GM06990 (cell line): ENCODE data around the gene RIPPLY3.

ENCODE experiments used
- DNase-seq: peaks from one replicate; pipeline ENCODE4 v3.0.0-alpha.2; 2011; ENCODE audit not compliant: insufficient read length; ENCODE audit errors: extremely low read depth
- H3K27me3 ChIP-seq: replicated peaks from 2 replicates; pipeline ENCODE4 v1.6.0; 2011; ENCODE audit warnings: low read length; ENCODE audit not compliant: control insufficient read depth, insufficient read depth
- H3K36me3 ChIP-seq: 2 replicates; pipeline ENCODE4 v1.5.1; 2011; ENCODE audit warnings: low read length; ENCODE audit not compliant: control insufficient read depth, insufficient read depth
- H3K4me3 ChIP-seq: replicated peaks from 2 replicates; pipeline ENCODE4 v1.5.1; 2011; ENCODE audit warnings: low read depth, mild to moderate bottlenecking, control low read depth, low read length
- CTCF ChIP-seq: IDR thresholded peaks from 2 replicates; pipeline ENCODE4 v1.5.1; 2011; ENCODE audit warnings: low read length, control low read depth, mild to moderate bottlenecking, inconsistent platforms; ENCODE audit not compliant: insufficient read depth, poor library complexity, severe bottlenecking

RIPPLY3 gene

DNA sequence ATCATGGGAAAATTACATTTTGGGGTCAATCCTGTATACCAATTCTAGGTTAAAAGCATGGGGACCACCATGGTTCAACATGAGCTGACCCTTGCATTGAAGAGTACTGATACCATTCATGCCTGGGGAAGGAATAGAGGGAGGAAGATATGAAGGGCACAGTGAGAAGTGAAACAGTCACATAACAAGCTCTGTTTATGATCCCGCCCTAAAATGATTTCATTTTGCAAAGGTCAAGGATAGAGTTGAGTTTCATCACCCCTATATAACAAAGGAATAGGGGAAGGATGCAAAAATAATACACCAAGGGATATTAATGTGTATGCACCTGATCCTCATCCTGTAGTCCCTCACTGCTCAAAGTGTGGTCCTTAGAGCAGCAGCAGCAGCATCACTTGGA is 37.5 kb upstream of the RIPPLY3 start:
- no peak for TF ChIP-seq CTCF
- DNase-seq: no peak
- Histone ChIP-seq H3K27me3 (no peaks in the 10 kb centered on the region), H3K4me3 (no peak overlapping the region), H3K36me3 (no peaks in the 10 kb centered on the region)

GRCh38 chr21:36973986-36974850 is 32.3 kb upstream of the RIPPLY3 start:
- no peak for TF ChIP-seq CTCF

GRCh38 chr21:36974851-36975192 is 31.7 kb upstream of the RIPPLY3 start:
- TF ChIP-seq CTCF: no peak
- H3K36me3 ChIP-seq: no peaks in the 10 kb centered on the region
- no peak overlapping the region for H3K4me3 ChIP-seq
- DNase-seq: no peak
- H3K27me3 ChIP-seq: no peaks in the 10 kb centered on the region

More at GRCh38 chr21:36973986-36974850, 32.3 kb upstream of the RIPPLY3 start:
- Histone ChIP-seq H3K27me3 (no peaks in the 10 kb centered on the region), H3K4me3 (no peak overlapping the region), H3K36me3 (no peaks in the 10 kb centered on the region)
- no peak for DNase-seq

DNA sequence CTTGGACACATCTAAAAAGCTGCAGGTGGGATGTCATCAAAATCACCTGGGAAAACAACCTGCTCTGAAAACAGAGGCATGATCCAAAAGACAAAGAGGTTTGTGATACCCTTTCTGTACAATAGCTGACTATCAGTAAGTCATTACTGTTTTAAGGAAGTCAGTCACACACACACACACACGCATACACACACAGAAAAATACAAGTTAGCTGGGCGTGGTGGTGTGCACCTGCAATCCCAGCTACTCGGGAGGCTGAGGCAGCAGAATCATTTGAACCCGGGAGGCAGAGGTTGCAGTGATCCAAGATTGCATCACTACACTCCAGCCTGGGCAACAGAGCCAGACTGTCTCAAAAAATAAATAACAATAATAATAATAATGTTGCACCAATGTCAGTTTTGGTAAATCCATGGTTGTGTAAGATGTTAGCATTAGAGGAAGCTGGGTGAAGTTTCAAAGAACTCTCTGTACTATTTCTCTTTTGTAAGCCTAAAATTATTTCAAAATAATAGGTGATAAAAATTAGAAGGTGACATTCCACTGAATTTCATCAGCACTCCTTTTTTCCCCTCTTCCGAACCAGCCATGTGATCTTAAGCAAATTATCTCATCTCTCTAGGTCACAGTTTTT is 30.2 kb upstream of the RIPPLY3 start:
- Histone ChIP-seq H3K36me3 (no peaks in the 10 kb centered on the region), H3K4me3 (no peak overlapping the region), H3K27me3 (no peaks in the 10 kb centered on the region)
- no peak for DNase-seq
- no peak for TF ChIP-seq CTCF

- Histone ChIP-seq H3K4me3 (no peak overlapping the region), H3K36me3 (no peaks in the 10 kb centered on the region), H3K27me3 (no peaks in the 10 kb centered on the region)
- peak; percentile 65 for DNase-seq
- peak; percentile 67 for TF ChIP-seq CTCF
Measured at GRCh38 chr21:36976882-36977651, 29.4 kb upstream of the RIPPLY3 start.
